MG63 (cell line): ENCODE measurements around the gene FBXW12. TPM values are rescaled to one million over a fixed set of nuclear protein-coding genes. Genes with fewer than 3 reads are reported as not detected.

Experiments
- DNase-seq: peaks from one replicate; pipeline ENCODE4 v3.0.0-alpha.2; 2020
- H3K27me3 ChIP-seq: fragments of 250-450 bp; sonication (Bioruptor Pico); 2 replicates; pipeline ENCODE4 v1.5.1; 2020; ENCODE audit warnings: mild to moderate bottlenecking, moderate library complexity
- H3K36me3 ChIP-seq: fragments of 250-450 bp; sonication (Bioruptor Pico); 2 replicates; pipeline ENCODE4 v1.5.1; 2020; ENCODE audit warnings: mild to moderate bottlenecking, moderate library complexity
- H3K4me3 ChIP-seq: fragments of 250-450 bp; sonication (Bioruptor Pico); 2 replicates; pipeline ENCODE4 v1.5.1; 2020; ENCODE audit warnings: mild to moderate bottlenecking, moderate library complexity
- H3K9me3 ChIP-seq: fragments of 250-450 bp; sonication (Bioruptor Pico); 2 replicates; pipeline ENCODE4 v1.5.1; 2020; ENCODE audit warnings: mild to moderate bottlenecking, moderate library complexity
- total RNA-seq: library from RNA; depleted of rRNA; stranded (reverse); fragments of >200 nt; shearing (Covaris generic); gene quantifications from 2 replicates; pipeline ENCODE4 v1.2.3, GENCODE V29; 2014; ENCODE audit warnings: low replicate concordance

FBXW12 gene
- total RNA-seq, 1 experiment from 2014 or later, result not detected

DNA sequence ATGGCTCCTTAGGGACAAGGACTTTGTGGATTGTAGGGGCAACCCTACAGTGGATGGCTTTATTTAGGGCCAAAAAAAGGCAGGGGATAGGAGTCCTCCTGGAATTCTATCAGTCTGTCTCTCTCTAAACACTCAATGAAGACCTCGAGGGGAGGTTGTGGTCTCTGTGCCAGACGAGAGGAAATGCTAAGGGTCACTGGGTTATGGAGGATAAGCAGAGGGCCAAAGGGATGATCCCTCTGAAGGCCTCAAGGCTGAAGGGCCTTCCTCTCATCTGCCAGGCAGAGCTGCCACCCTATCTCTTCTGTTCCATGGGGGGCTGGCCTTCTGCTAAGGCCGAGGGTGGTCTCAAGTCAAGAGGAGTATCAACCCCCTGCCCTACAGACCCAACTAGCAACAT is 30.9 kb downstream of the FBXW12 start:
- no peak overlapping the region for H3K4me3 ChIP-seq
- DNase-seq, result no peak
- H3K9me3 ChIP-seq, result no peaks in the 10 kb centered on the region
- no peaks in the 10 kb centered on the region for H3K27me3 ChIP-seq
- H3K36me3 ChIP-seq, result no peaks in the 10 kb centered on the region

DNA sequence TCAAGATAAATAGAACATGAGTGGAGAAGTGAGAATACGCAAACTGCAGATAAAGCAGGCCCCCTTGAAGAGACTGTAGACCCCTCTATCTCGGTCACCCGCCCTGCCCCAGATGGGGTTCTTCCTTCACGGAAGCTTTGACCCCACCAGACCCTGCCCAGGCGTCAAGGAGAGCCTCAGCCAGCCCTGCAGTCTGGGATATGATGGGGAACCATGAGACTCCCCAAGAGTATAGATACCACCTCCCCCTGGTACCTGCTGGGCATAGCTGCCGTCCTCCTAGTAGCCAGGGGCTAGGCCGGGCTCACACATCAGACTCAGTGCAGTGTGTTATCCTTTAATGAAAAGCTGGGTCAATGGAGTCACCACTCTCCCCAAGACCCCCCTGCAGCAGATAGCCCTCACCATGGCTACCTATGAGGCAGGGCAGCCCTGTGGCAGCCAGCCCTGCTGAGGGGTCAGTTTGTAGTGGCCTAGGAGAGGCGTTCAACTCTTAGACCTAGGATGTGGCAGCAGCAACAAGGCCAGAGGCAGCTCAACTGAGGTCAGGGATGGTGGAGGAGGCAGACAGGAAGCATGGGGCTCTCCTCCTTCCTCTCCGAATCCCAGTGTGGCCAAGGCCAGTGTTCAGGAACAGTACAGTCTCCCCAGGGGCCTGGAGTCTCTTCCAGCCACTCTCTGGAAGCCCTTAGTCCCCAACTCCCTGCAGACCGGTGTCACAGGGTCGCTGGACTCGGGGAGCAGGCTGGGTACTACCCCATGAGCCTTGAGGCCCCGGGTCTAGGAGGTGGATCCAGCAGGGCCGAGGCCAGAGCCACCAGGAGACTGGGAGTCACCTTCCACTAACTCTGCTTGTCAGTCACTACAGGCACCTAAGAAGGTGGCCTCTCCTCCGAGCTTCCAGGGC is 31.8 kb downstream of the FBXW12 start:
- no peak for DNase-seq
- Histone ChIP-seq H3K27me3 (no peaks in the 10 kb centered on the region), H3K9me3 (no peaks in the 10 kb centered on the region), H3K4me3 (no peak overlapping the region), H3K36me3 (no peaks in the 10 kb centered on the region)

DNA sequence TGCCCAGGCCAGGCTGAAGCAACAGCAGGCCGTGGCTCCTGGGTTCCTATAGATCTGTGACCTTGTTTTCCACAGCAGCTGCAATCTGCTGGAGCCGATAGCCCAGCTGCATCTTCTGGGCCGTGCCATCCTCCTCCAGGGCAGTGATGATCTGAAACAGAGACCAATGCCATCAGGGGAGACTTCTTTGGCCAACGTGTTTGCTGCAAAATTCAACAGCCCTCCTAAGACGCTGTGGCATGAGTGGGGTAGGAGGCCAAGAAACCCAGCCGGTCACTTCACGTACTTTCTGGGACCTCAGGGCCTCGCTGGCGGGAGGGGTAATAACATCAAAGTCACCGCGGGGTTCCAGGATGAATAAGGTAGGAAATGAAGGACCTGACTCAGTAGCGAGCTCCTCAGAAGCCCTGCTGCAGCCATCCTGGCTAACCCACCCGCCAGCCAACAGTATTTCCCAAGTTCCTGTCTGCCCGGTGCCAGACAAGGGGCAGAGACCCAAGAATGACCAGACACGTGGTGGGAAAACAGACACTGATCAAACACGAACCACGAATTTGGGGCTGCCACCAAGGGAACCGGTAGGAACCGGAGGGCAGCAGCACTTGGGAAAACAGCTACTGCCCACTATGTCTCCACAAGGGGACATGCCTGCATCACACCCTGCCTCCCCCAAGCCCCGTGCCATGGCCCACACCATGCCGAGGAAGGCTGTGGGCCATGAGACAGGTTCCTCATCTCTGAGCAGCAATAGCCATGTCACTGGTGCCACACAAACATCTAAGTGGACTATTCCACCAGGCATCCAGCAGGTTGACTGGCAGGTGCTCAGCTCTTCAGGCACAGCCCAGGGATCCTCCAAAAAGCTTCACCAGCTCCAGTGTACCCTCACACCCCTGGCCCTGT is 32.7 kb downstream of the FBXW12 start:
- Histone ChIP-seq H3K9me3 (no peaks in the 10 kb centered on the region), H3K36me3 (no peaks in the 10 kb centered on the region), H3K4me3 (no peak overlapping the region), H3K27me3 (no peaks in the 10 kb centered on the region)
- DNase-seq, result no peak

DNA sequence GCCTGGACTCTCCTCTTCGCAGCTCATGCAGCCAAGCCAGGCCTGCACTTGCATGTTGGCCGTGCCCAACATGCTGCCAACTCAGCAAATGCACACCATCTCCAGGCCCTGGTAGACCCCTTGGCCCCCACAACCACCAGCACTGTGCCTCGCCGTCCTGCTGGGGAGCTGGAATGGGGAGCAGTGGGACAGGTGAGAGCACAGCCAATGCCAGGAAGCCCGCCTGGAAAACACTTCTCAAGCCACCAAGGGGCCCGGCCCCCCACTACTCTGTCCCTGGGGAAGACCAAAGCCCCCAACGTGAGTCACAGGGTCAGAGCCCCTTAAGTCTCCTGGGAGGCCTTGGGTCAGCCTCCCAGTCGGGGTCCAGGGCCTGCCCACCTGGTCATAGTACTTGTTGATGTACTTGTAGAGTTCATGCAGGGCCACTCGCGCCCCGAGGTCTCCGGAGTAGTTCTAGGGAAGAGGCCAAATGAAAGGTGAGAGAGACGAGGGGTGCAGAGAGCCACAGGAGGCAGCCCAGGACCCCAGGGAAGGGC is 33.4 kb downstream of the FBXW12 start:
- Histone ChIP-seq H3K9me3 (no peaks in the 10 kb centered on the region), H3K4me3 (no peak overlapping the region), H3K27me3 (no peaks in the 10 kb centered on the region), H3K36me3 (no peaks in the 10 kb centered on the region)
- DNase-seq, result no peak

DNA sequence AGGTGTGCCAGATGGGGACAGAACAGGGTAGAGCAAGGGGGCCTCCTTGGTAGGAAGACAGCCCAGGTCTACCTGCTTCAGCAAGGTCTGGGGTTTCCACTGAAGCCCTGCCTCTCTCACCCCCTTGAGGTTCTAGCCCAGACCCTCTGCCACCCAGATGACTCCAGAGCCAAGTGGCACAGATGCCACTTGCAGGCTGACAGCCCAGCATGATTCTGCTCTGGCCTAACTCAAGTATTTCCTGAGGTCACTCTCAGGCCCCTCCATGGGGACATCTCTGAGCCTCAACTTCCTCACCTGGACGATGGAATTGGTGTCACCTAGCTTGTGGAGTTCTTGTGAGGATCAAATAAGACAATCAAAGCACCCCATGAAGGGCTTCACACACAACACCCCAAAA is 34.0 kb downstream of the FBXW12 start:
- Histone ChIP-seq H3K9me3 (no peaks in the 10 kb centered on the region), H3K36me3 (no peaks in the 10 kb centered on the region), H3K27me3 (no peaks in the 10 kb centered on the region), H3K4me3 (no peak overlapping the region)
- DNase-seq, result no peak

DNA sequence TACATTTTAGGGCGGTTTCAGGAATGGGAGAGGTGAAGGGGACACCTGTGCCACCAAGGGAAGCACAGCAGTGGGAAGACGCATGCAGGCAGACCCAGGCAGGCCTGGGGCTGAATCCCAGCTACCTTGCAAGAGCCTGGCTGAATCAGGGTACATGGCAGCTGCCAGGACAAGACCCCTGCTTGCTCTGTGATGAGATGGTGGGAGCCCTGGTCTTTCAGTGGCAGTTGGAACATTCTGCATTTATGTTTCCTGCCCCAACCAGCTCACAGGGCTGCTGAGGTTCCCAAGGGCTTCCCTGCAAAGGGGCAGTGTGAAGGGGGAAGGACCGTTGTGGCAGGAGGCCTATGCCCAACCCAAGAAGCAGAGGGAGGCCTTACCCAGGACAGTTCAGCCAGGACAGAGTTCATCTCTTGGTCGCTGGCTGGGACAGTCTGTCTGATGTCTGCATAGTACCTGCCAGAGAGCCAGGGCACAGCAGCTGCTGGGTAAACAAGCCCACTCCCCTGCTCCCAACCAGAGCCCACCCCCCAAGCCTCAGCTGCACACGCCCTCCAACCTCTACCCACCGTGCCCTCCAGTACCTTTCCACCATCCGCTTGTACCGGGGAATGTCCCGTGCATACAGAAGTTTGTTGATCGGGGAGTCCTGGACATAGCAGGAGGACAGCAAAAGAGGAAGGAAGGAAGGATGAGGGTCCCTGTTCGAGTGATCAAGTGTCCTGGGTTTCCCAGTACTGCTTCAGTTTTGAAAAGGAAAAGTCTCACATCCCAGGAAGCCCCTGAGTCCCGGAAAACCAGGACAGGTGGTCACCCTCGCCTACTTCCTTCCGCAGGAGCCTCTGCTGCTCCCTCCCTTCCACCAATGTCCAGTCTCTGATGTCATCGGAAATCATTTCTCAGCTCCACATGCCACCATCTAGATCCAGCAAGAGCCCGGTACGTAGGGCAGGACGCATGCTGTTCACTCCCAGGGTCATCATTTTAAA is 34.7 kb downstream of the FBXW12 start:
- Histone ChIP-seq H3K4me3 (no peak overlapping the region), H3K36me3 (no peaks in the 10 kb centered on the region), H3K9me3 (no peaks in the 10 kb centered on the region), H3K27me3 (no peaks in the 10 kb centered on the region)
- no peak for DNase-seq

DNA sequence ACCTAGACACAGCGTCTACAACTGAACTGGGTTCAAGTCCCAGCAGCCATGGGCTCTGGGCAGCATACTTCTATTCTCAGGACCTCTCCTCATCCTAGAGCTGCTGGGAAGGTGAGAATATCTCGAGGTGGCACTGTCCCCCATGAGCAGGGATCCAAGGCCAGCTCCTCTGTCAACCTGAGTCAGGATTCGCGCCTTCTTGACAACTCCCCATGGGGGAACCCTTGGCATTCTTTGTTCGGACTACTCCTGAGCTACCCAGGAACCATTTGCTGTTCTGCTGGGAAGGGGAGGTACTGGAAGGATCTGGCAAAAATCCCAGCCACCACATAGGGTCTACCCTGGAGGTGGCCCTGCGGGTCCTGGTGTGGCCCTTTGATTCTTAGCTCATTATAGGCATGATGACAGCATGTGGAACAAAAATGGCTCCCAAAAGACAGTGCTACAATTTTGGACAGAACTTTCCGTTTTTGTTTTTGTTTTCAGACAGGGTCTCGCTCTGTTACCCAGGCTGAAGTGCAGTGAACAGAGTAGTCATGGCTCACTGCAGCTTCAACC is 35.6 kb downstream of the FBXW12 start:
- Histone ChIP-seq H3K4me3 (no peak overlapping the region), H3K27me3 (no peaks in the 10 kb centered on the region), H3K9me3 (no peaks in the 10 kb centered on the region), H3K36me3 (no peaks in the 10 kb centered on the region)
- no peak for DNase-seq

DNA sequence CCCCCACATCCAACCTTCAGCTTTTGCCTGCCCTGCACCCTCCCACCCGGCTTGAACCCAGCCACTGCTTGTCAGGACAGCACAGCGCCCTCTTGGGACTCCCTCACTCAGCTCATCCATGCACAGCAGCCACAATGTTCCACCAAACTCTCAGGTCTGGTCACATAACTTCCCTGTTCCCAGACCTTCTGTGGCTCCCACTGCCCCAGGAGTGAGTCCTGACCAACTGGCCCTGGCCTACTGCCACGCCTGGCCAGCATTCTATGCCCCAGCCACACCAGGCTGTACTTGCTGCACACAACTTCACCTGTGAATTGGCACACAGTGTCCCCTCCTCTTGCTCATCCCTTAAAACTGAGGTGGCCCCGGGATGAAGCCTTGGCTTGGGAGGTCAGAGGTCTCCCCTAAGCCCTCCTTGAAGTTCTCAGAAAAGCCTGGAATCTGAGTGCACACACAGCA is 36.8 kb downstream of the FBXW12 start:
- no peaks in the 10 kb centered on the region for H3K27me3 ChIP-seq
- no peaks in the 10 kb centered on the region for H3K9me3 ChIP-seq
- no peak for DNase-seq
- no peaks in the 10 kb centered on the region for H3K36me3 ChIP-seq
- H3K4me3 ChIP-seq, result no peak overlapping the region

DNA sequence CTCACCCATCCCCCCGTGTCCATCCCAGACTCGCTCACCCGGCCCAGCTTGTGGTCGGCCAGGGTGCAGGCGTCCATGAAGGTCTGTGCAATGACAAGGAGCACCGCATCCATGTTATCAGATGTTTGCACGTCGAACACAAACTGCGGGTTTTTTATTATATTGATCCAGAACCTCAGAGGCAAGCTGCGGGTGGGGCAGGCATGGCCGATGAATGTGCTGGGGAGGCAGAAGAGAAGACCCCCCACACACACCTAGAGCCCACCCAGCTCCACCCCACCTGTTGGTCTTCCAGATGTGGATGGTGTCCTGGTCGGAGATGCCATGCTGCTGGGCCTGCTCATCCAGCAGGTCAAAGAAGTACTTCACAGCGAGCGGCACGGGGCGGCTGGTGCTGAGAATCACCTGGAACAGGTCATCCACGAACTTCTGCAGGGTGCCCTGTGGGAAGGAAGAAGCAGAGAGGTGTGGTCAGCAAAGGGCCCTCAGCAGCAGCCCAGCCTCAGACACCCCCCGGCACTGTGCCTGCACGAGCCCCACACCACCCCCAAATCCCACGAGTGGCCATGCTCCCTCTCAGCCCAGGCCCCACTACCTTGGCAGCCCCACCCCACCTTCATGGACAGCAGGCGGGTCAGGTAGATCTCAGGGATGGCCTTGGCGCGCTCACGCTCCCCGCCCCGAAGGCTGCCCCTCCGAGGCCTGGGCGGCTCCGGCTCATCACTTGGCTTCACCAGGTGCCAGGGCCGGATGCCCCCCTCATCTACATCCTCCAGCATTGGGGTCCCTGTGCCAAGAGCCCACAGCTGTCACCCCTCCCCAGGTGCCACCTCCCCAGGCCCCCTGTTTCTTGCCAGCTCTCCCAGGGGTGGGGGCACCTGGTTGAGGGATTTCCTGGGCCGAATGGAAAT is 37.5 kb downstream of the FBXW12 start:
- Histone ChIP-seq H3K36me3 (no peaks in the 10 kb centered on the region), H3K27me3 (no peaks in the 10 kb centered on the region), H3K4me3 (no peak overlapping the region), H3K9me3 (no peaks in the 10 kb centered on the region)
- DNase-seq, result no peak

DNA sequence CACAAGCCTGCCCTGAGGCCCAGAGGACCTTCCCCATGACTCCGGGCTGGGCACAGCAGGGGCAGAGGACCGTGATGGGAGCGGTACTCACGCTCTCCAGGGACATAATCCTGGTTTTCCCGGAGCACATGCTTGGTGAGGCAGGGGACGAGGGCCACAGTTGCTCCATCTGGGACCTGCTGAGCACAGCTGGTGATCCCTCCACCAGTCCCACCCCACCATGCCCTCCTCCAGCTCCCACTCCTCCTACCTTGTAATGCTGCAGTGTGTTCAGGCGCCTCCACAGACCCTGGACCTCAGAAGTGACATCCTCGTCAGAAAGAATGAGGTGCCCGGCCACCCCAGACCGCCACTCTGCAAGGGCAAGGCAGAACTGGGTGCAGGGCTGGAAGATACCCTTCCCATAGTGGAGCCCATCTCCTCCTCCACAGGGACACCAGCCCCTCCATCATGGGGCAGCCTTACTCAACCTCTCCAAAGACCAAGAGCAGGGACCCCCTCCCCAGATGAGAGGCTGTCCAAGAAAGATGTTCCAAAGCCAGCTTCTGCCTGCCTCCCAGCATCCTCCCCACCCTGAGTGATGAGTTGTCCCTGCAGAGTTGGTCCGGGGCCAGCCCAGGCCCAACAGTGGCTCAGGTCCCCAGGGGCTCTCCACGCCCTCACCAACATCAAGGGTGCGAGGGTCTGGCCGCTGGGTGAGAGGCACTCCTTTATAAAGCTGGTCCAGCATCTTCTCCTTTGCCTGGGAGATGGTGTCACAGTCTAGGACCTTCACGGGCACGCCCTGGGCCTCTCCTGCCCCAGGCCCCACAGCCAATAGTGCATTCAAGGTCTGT is 38.4 kb downstream of the FBXW12 start:
- Histone ChIP-seq H3K36me3 (no peaks in the 10 kb centered on the region), H3K4me3 (no peak overlapping the region), H3K9me3 (no peaks in the 10 kb centered on the region), H3K27me3 (no peaks in the 10 kb centered on the region)
- DNase-seq, result no peak

DNA sequence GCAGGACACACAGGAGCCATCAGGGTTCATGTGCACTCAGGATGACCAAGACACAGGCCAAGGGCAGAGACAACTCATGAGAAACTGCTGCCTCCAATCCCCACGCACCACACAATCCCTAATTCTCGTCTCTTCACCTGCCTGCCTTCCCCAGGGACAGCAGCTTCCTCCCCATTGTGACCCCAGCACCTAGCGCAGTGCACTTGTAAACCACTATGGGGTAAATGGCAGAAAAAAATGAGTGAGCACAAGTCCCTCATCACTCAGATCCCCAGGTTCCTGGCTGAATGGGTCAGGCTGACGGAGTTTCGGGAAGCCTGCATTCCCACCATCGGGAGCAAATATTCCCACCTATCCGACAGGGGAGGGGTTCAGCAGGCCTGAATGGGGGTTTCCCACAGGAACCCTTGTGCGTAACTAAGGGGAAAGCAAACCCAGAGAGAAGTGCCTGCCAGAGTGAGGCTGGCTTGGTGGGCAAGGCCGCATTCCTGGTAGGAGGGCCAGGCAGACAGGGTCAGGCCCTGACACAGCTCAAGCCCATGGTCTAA is 39.1 kb downstream of the FBXW12 start:
- Histone ChIP-seq H3K27me3 (no peaks in the 10 kb centered on the region), H3K9me3 (no peaks in the 10 kb centered on the region), H3K36me3 (no peaks in the 10 kb centered on the region), H3K4me3 (no peak overlapping the region)
- DNase-seq, result no peak

DNA sequence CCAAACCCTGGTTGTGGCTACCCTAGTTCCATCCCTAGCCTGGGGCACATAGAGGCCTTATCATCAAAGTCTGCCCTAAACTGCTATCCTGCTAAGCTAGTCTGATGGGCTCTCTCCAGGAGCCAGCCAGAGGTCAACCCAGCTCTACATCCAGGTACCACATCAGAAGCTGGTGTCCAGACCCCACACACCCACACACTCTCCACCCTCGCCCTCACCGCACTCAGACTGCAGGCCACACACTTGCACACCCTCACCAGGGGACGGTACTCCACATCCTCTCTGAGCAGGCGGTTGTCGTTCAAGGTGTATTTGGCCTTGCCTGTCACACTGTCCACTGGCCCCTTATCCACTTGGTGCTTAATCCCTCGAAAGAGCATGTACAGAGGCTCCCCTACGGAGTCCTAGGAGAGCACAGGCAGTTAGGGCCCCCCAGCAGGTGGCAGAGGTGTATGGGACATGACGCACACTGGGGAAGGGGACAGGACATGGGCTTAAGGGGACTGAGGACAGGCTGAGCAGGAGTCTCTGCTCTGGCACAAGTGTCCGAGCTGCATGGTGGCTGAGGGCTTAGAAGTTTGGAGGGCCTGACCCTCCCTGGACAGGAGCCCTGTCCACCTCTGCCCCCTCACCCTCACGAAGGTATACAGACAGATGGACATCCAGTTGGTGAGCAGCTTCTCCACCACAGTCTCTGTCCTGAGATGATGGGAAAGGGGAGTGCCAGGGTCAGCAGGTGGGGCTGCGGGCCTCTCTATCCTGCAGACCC is 39.8 kb downstream of the FBXW12 start:
- H3K4me3 ChIP-seq, result no peak overlapping the region
- no peaks in the 10 kb centered on the region for H3K27me3 ChIP-seq
- no peaks in the 10 kb centered on the region for H3K9me3 ChIP-seq
- no peaks in the 10 kb centered on the region for H3K36me3 ChIP-seq
- no peak for DNase-seq

DNA sequence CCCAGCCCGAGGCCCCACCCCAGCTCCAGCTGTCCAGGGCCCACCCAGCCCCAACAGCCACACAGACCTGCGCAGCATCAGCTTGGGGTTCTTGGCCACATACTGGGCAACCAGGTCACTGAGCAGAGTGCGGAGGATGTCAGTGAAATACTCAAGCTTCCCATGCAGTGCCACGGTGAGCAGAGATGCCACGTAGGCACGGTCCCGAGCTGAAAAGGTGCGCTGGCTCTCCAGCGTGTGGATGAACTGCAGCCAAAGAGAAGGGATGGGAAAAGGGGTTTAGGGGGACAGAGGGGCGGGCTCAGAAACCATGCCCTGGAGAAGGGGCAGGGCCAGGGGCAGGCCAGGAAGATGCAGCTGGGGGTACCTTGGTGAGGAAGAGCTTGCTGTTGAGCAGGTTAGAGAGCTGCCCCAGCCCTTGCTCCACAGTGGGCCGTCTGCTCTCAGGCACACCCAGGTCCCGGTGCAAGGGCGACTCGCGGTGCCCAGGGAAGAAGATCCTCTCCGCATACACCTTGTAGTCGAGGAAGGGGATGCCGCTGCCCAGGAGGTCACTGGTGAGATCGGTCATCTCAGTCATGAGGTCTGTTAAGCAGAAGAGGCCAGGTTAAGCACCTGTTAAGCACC is 40.5 kb downstream of the FBXW12 start:
- Histone ChIP-seq H3K27me3 (no peaks in the 10 kb centered on the region), H3K36me3 (no peaks in the 10 kb centered on the region), H3K9me3 (no peaks in the 10 kb centered on the region), H3K4me3 (no peak overlapping the region)
- no peak for DNase-seq
